Immature natural killer cell (primary cell): ENCODE results near the gene CPNE4. TPM values are rescaled to one million over a fixed set of nuclear protein-coding genes. Genes with fewer than 3 reads are reported as not detected.
"Not testable (repeated sequence)": the region's sequence is repeated elsewhere in the genome, so short reads cannot be mapped to it uniquely, and the experiment has no call there.

ENCODE experiments used
- DNase-seq, 3 donors: peaks; one replicate each; pipeline ENCODE4 v3.0.0; 2022; ENCODE audit warnings: mixed read lengths in 1 of 3
- H3K27ac Mint-ChIP-seq, 6 donors: one replicate each; pipeline ENCODE4 v1.8.0; 2020; ENCODE audit warnings: mixed read lengths in 6 of 6, mild to moderate bottlenecking in 5 of 6, inconsistent platforms in 4 of 6, moderate library complexity in 3 of 6
- H3K27me3 Mint-ChIP-seq, 3 donors: one replicate each; pipeline ENCODE4 v1.8.0; 2020 to 2021; ENCODE audit warnings: low read depth in 3 of 3, mild to moderate bottlenecking in 3 of 3, mixed read lengths in 3 of 3, moderate library complexity in 3 of 3, inconsistent platforms in 1 of 3
- H3K36me3 Mint-ChIP-seq, 3 donors: one replicate each; pipeline ENCODE4 v1.8.0; 2020; ENCODE audit warnings: mixed read lengths in 3 of 3, inconsistent platforms in 2 of 3, mild to moderate bottlenecking in 2 of 3
- H3K4me1 Mint-ChIP-seq, 2 donors: one replicate each; pipeline ENCODE4 v1.8.0; 2020; ENCODE audit warnings: inconsistent platforms in 2 of 2, mild to moderate bottlenecking in 2 of 2, mixed read lengths in 2 of 2, moderate library complexity in 1 of 2
- H3K4me3 Mint-ChIP-seq, 5 donors: one replicate each; pipeline ENCODE4 v1.8.0; 2020; ENCODE audit warnings: mild to moderate bottlenecking in 5 of 5, mixed read lengths in 5 of 5, inconsistent platforms in 3 of 5, moderate library complexity in 3 of 5
- H3K9me3 Mint-ChIP-seq, 6 donors: one replicate each; pipeline ENCODE4 v1.8.0; 2020; ENCODE audit warnings: mild to moderate bottlenecking in 6 of 6, mixed read lengths in 6 of 6, inconsistent platforms in 4 of 6, moderate library complexity in 3 of 6
- polyA plus RNA-seq, 3 donors: library from polyadenylated mRNA; unstranded; fragments of 300-500 nt; fragmentation: Illumina TruSeq; gene quantifications; one replicate each; pipeline ENCODE4 v1.2.3, GENCODE V29; 2021

The CPNE4 gene
- polyA plus RNA-seq, 3 donors from 2014 or later = not detected

DNA sequence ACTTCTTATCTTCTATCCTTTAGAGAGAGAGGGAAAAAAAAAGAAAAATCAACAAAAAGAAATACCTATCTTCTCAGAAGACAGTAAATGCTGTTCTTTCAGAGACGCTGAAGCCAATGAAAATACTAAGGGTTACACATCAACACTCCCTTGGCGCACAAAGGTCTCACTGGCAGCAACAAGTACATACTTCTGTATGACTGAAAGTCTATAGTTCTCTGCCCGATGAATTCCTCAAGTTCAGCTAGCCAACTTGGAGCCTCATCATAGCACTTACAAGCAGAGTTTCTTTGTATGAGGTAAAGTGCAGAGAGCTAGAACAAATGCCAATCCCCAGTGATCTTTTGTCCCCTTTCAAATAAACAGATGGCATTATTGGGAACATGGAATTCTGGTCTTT, 62.7 kb downstream of the CPNE4 start:
- H3K9me3 Mint-ChIP-seq = peaks cover 0 to 3% (median 0%) of the 10 kb centered on the region in 6 donors
- H3K4me3 Mint-ChIP-seq = no peak overlapping the region
- peaks cover 0 to 1% (median 0%) of the 10 kb centered on the region in 3 donors for H3K27me3 Mint-ChIP-seq
- DNase-seq = no peak
- H3K4me1 Mint-ChIP-seq = no peaks in the 10 kb centered on the region
- H3K36me3 Mint-ChIP-seq = no peaks in the 10 kb centered on the region
- H3K27ac Mint-ChIP-seq = no peak overlapping the region

DNA sequence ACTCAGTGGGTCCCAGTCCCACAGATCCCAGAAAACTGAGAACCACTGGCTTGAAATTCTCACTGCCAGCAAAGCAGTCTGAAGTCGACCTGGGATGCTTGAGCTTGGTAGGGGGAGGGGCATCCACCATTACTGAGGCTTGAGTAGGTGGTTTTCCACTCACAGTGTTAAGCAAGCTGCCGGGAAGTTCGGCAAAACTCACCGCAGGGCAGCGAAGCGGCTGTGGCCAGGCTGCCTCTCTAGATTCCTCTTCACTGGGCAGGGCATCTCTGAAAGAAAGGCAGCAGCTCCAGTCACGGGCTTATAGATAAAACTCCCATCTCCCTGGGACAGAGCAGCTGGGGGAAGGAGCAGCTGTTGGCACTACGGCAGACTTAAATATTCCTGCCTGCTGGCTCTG, 71.4 kb downstream of the CPNE4 start:
- not testable (repeated sequence) for H3K36me3 Mint-ChIP-seq, H3K4me3 Mint-ChIP-seq, DNase-seq, H3K27me3 Mint-ChIP-seq, H3K27ac Mint-ChIP-seq, H3K4me1 Mint-ChIP-seq
- peaks cover 0 to 21% (median 9%) of the 10 kb centered on the region in 6 donors for H3K9me3 Mint-ChIP-seq

DNA sequence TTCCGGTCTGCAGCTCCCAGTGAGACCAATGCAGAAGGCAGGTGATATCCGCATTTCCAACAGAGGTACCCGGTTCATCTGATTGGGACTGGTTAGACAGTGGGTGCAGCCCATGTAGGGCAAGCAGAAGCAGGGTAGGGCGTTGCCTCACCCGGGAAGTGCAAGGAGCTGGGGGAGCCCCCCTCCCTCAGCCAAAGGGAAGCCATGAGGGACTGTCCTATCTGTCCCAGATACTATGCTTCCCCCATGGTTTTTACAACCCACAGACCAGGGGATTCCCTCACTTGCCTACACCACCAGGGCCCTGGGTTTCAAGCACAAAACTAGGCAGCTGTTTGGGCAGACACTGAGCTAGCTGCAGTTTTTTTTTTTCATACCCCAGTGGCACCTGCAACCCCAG, 71.8 kb downstream of the CPNE4 start:
- Mint-ChIP-seq H3K4me3 (no peak overlapping the region), H3K36me3 (no peaks in the 10 kb centered on the region), H3K27me3 (peaks cover 1 to 3% (median 2%) of the 10 kb centered on the region in 3 donors), H3K27ac (no peak overlapping the region), H3K4me1 (no peaks in the 10 kb centered on the region), H3K9me3 (peaks cover 0 to 21% (median 9%) of the 10 kb centered on the region in 6 donors)
- DNase-seq = no peak

DNA sequence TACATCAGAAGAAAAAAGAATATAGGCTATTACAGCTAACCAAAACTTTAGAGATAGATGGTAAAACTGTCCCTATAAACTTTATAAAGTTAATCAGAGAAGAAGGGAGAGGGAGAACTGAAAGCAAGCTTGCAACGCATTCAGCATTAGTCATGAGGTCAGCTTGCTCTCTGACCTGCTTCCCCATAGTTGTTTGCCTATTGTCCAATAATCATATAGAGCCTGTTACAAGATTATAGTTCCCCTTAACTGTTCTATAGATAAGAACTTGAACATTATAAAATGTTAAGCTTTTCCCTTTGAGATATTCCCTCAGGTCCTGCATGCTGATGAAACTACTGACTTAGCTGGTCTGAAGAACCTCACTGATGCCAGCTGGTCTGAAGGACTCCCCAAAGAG, 74.5 kb downstream of the CPNE4 start:
- no peak overlapping the region for H3K27ac Mint-ChIP-seq

DNA sequence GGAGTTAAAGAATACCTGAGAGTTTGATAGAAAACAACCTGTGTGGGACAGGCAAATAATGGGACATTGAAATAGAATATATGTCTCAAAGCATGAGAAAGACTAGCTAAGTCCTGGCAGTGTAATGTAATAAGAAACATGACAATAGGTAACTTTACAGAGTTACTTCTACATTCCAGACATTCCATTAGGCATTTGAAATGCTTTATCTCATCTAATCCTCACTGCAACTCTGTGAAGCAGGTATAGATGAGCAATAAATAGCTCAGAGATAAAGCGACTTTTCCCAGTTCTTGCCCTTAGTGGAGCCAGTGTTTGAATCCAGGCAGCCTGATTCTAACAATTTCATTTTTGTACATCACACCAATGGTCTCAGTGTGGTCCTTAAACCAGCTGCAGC, 76.8 kb downstream of the CPNE4 start:
- Mint-ChIP-seq H3K4me1 (no peaks in the 10 kb centered on the region), H3K4me3 (no peak overlapping the region), H3K36me3 (no peaks in the 10 kb centered on the region), H3K9me3 (peaks cover 0 to 15% (median 1%) of the 10 kb centered on the region in 6 donors), H3K27ac (no peak overlapping the region), H3K27me3 (peaks cover 2 to 5% (median 3%) of the 10 kb centered on the region in 3 donors)
- no peak for DNase-seq

More for the DNA sequence above, 74.5 kb downstream of the CPNE4 start:
- Mint-ChIP-seq H3K4me1 (no peaks in the 10 kb centered on the region), H3K4me3 (no peak overlapping the region), H3K27me3 (peaks cover 2 to 5% (median 3%) of the 10 kb centered on the region in 3 donors), H3K9me3 (peaks cover 0 to 13% (median 3%) of the 10 kb centered on the region in 6 donors), H3K36me3 (no peaks in the 10 kb centered on the region)
- no peak for DNase-seq

DNA sequence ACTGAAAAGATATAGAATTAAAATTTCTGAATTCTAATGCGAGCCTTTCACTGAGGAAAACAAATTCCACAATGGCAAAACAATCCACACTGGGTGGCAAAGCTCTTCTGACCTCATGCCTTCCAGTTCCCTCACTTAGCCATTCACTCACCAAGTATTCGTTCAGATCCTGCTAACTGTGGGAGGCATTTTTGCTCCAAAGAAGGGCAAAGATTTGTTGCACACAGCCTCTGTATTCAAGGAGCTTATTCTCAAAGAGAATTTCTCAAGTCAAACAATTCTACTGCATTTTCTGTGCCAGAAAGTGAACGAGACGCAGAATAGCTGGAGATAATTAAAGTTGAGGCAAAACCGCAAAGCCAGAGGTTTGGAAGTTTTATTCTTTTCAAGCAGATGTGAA, 77.3 kb downstream of the CPNE4 start:
- no peak overlapping the region for H3K4me3 Mint-ChIP-seq
- no peak overlapping the region for H3K27ac Mint-ChIP-seq
- no peaks in the 10 kb centered on the region for H3K36me3 Mint-ChIP-seq
- H3K4me1 Mint-ChIP-seq = no peaks in the 10 kb centered on the region
- DNase-seq = no peak
- peaks cover 2 to 5% (median 3%) of the 10 kb centered on the region in 3 donors for H3K27me3 Mint-ChIP-seq
- peaks cover 0 to 15% (median 1%) of the 10 kb centered on the region in 6 donors for H3K9me3 Mint-ChIP-seq

DNA sequence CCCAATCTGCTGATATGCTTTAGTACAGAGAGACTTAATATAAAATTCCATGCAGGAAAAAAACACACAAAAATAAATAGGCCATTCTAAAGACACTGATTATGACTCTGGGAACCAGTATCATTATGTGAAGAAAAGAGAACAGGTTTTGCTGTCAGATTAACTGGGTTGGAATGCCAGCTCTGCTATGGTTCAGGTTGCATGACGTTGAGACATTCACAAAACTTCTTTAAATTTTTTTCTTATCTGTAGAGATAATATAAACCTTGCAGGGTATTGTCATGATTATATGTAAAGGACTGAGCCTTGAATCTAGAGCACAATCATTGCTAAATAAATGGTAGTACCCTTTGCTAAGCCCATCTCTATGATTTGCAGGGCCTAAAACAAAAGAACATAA, 86.0 kb downstream of the CPNE4 start:
- no peak for DNase-seq
- Mint-ChIP-seq H3K9me3 (peaks cover 0 to 7% (median 2%) of the 10 kb centered on the region in 6 donors), H3K4me1 (no peaks in the 10 kb centered on the region), H3K4me3 (no peak overlapping the region), H3K27ac (no peak overlapping the region), H3K36me3 (no peaks in the 10 kb centered on the region), H3K27me3 (peaks cover 0 to 7% (median under 1%) of the 10 kb centered on the region in 3 donors)

DNA sequence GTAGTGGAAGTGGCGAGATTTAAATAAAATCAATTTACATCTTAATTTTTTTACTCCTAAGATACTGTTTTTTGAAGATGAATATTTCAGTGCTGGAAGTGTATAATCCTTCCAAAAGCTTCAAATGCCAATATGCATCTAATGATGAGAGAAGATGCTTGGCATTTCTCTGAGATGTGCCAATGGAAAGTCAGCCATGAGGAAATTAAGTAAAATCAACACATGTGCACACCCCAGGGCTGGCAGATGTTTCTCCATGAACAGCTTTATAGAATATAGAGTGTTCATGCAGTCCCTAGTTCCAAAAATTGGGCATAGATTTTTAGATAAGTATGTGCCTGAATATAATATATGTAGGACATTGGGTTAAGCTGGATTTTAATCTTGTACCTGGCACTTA, 90.1 kb downstream of the CPNE4 start:
- Mint-ChIP-seq H3K36me3 (no peaks in the 10 kb centered on the region), H3K27ac (no peak overlapping the region), H3K4me3 (no peak overlapping the region), H3K27me3 (peaks cover 0 to 7% (median 2%) of the 10 kb centered on the region in 3 donors), H3K4me1 (no peaks in the 10 kb centered on the region), H3K9me3 (peaks cover 0 to 7% (median 0%) of the 10 kb centered on the region in 6 donors)
- DNase-seq = no peak

DNA sequence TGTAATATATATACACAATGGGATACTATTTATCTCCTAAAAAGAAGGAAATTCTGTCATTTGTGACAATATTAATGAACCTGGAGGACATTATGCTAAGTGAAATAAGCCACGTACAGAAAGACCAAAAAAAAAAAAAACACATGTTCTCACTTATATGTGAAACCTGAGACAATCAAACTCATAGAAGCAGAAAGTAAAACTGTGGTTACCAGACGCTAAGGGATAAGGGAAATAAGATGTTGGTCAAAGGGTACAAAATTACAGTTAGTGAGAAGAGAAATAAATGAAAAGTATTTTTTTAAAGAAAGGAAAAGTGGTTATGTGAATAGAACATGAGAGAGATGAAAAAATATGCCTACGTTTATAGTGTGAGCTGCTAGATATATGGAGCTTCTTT, 101.1 kb downstream of the CPNE4 start:
- Mint-ChIP-seq H3K27ac (no peak overlapping the region), H3K9me3 (peaks cover 0 to 9% (median 0%) of the 10 kb centered on the region in 6 donors)
- DNase-seq = no peak

DNA sequence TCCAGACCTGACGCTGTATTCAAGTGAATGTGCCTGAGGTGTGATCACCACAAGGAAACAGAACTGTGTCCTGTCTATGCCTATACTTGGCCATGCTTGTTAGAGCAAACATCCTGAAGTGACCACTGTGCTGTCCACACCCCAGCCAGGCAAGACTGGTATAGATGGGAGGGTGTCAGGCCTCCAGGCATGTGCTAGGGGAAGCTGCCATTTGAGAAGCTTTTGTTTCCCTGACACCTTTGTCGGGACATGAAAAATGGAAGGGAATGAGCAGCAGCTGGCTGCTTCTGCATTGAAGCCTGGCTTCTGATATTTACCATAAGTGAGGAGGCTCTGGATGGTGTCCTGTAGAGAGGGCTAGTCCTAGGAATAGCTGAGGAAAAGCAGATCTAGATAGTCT, 106.2 kb downstream of the CPNE4 start:
- no peak for DNase-seq
- no peaks in the 10 kb centered on the region for H3K4me1 Mint-ChIP-seq
- no peak overlapping the region for H3K4me3 Mint-ChIP-seq
- H3K27ac Mint-ChIP-seq = no peak overlapping the region
- H3K27me3 Mint-ChIP-seq = peaks cover 3 to 6% (median 4%) of the 10 kb centered on the region in 3 donors
- H3K36me3 Mint-ChIP-seq = no peaks in the 10 kb centered on the region
- peaks cover 0 to 4% (median 0%) of the 10 kb centered on the region in 6 donors for H3K9me3 Mint-ChIP-seq

More for the DNA sequence above, 101.1 kb downstream of the CPNE4 start:
- Mint-ChIP-seq H3K4me1 (no peaks in the 10 kb centered on the region), H3K27me3 (peaks cover 0 to 4% (median 3%) of the 10 kb centered on the region in 3 donors), H3K4me3 (no peak overlapping the region), H3K36me3 (no peaks in the 10 kb centered on the region)

DNA sequence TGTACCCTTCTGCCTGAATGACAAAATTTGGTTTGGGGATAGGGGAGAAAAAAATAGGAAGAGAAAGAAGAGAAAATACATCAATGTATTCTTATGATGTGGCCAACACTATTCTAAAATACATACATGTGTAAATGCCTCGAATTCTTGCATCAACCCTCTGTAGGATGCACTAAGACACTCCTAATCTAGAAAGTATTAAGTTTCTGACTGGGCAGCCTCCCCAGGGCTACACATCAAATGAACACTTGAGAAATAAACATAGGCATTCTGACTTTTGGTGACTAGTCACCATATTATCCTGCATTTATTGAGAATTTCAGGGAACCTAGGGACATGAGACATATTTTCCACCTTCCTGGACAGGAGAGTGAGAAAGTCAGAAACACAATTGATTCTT, 109.2 kb downstream of the CPNE4 start:
- H3K4me3 Mint-ChIP-seq = no peak overlapping the region
- H3K27me3 Mint-ChIP-seq = peaks cover 3 to 6% (median 6%) of the 10 kb centered on the region in 3 donors
- H3K4me1 Mint-ChIP-seq = no peaks in the 10 kb centered on the region
- no peak for DNase-seq
- no peak overlapping the region for H3K27ac Mint-ChIP-seq
- no peaks in the 10 kb centered on the region for H3K36me3 Mint-ChIP-seq
- H3K9me3 Mint-ChIP-seq = peaks cover 0 to 4% (median 0%) of the 10 kb centered on the region in 6 donors

DNA sequence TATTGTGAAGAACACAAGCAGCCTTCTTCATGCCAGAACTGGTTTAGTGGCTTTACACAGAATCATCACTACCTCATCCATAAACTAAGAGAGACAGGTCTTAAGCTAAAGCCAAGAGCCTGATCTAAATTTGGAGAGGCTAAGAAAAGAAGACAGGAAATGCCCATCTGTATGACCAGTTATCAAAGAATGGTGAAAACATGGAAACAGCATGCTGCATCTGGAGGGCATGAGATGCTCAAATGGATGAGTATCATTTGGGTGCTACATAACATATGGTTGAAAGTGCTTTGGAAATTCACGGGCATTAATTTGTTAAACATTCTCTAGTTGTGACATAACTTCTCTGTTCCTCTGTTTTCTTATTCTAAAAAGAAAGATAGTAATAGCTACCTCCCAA, 112.5 kb downstream of the CPNE4 start:
- Mint-ChIP-seq H3K27me3 (peaks cover 2 to 7% (median 3%) of the 10 kb centered on the region in 3 donors), H3K36me3 (no peaks in the 10 kb centered on the region), H3K4me3 (no peak overlapping the region), H3K27ac (no peak overlapping the region), H3K9me3 (peaks cover 0 to 4% (median 0%) of the 10 kb centered on the region in 6 donors), H3K4me1 (no peaks in the 10 kb centered on the region)
- DNase-seq = no peak

DNA sequence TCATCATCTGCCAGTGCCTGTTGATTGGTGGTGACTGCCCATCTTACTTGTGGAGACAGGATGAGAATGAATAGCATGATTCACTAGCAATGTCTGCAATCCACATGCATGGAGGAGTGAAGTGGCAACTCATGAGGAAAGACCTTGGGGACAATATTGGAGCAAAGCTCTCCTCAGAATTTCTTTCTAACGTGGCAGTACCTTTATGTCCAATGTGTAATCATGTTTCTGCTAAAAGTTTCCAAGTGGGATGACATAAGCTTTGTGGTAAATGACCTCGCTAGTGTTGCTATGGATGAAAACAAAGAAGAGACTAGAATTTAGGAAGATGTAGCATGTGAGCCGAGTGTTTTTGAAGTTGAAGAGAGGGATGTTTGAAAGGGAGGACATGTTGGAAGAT, 117.8 kb downstream of the CPNE4 start:
- no peak overlapping the region for H3K4me3 Mint-ChIP-seq
- peaks cover 0 to 2% (median 0%) of the 10 kb centered on the region in 6 donors for H3K9me3 Mint-ChIP-seq
- H3K36me3 Mint-ChIP-seq = no peaks in the 10 kb centered on the region
- peaks cover 0 to 2% (median 1%) of the 10 kb centered on the region in 3 donors for H3K27me3 Mint-ChIP-seq
- no peak for DNase-seq
- H3K27ac Mint-ChIP-seq = no peak overlapping the region
- H3K4me1 Mint-ChIP-seq = no peaks in the 10 kb centered on the region

DNA sequence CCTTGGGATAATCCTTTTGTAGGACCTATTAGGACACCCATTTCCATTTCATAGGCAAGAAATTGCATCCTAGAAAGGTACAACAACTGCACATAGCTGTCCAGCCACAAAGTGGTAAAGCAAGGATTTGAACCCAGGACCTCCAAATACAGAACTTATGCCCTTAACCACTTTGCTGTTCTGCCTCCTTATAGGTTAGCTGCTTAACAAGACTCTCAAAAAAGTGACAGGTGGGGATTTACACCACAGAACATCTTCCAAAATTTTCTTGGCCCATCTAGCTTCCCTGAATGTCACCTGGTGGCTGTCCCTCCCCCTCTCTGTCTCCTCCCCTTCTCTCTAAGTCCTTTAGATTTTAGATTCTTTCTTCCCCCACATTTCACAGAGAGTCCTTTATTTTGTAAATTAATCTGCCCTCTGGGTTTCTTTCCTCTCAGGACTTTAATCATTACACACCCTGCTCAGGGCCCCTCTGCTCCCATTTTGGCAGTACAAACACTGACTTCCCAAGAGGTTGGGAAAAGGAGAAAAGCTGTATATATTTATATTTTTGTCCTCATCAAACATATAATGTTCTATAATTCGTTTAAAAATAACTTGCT, 120.6 kb downstream of the CPNE4 start:
- H3K9me3 Mint-ChIP-seq = peaks cover 0 to 2% (median 0%) of the 10 kb centered on the region in 6 donors
- H3K36me3 Mint-ChIP-seq = no peaks in the 10 kb centered on the region
- H3K4me3 Mint-ChIP-seq = no peak overlapping the region
- DNase-seq = no peak
- H3K27me3 Mint-ChIP-seq = peaks cover 0 to 2% (median 0%) of the 10 kb centered on the region in 3 donors
- H3K4me1 Mint-ChIP-seq = no peaks in the 10 kb centered on the region
- no peak overlapping the region for H3K27ac Mint-ChIP-seq

DNA sequence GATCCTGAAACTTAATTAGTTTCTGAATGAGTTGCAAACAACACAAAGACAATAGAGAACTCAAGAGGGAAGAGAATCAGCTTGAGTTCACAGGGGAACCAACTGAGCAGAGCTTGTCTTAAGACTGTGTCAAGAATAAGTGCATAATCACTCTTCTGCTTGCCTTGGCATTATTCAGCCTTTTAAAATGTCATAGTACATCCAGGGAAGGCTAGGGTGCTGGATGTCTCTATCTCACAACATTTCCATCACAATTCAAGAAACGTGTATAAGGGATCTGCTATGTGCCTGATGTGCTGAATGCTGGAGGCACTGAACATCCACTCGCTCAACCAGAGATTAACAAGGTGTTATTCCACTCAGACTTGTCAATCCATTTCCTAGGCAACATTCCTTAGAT, 122.6 kb downstream of the CPNE4 start:
- no peak overlapping the region for H3K27ac Mint-ChIP-seq
- no peak for DNase-seq
- peaks cover 0 to 2% (median 0%) of the 10 kb centered on the region in 6 donors for H3K9me3 Mint-ChIP-seq
- H3K4me1 Mint-ChIP-seq = no peaks in the 10 kb centered on the region
- H3K27me3 Mint-ChIP-seq = peaks cover 0 to 2% (median 0%) of the 10 kb centered on the region in 3 donors
- H3K36me3 Mint-ChIP-seq = no peaks in the 10 kb centered on the region
- no peak overlapping the region for H3K4me3 Mint-ChIP-seq
